ENCODE results near the gene ABCA7. TPM values are rescaled to one million over a fixed set of nuclear protein-coding genes. Genes with fewer than 3 reads are reported as not detected.

Gene ABCA7
- total RNA-seq, 1 donor from 2014 or later = 110 TPM

DNA sequence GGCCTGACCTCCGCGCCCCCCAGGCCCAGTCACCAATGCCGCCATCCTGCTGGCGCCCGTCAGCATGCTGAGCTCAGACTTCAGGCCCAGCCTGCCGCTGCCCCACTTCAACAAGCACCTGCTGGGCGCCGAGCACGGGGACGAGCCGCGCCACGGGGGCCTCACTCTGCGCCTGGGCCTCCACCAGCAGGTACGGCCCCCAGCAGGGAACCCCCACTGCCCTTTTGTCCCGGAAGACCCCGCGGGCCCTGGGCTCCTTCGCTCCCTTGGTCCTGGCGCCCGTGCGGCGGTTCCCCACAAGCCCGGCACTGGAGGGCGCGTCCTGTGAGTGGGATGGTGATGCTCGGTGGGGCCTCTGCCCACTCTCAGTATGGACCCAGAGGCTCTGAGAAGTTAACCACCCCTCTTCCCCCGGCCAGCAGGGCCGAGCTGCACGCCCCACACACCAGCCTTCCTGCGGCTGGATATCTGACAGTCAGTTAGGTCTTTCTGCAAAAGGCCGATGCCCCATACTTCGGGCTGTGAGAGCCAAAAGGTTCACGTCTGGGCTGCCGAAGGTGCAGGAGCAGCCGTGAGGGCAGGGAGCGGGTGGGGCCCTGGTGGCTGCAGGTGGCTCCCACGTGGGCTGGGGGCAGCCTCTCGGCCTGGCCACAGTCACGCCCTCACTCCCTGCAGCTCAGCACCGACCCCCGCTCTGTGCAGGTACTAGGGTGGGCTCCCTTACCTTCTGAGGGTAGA lies 47.8 kb upstream of the ABCA7 start:
- Mint-ChIP-seq H3K27ac (ENCODE audit: unreplicated experiment) (no peak overlapping the region), H3K36me3 (ENCODE audit: unreplicated experiment) (no peaks in the 10 kb centered on the region), H3K4me3 (ENCODE audit: unreplicated experiment) (no peak overlapping the region), H3K27me3 (ENCODE audit: unreplicated experiment) (peaks cover 4% of the 10 kb centered on the region), H3K9me3 (ENCODE audit: unreplicated experiment) (peaks cover 3% of the 10 kb centered on the region), H3K4me1 (ENCODE audit: low read depth, unreplicated experiment) (no peaks in the 10 kb centered on the region)
- no peak for TF ChIP-seq CTCF (IDR thresholded peaks at IDR 0.05; ENCODE audit: partially characterized antibody, unreplicated experiment)
- no peak for DNase-seq

- H3K4me1 Mint-ChIP-seq (ENCODE audit: low read depth, unreplicated experiment) = no peaks in the 10 kb centered on the region
- H3K27me3 Mint-ChIP-seq (ENCODE audit: unreplicated experiment) = peaks cover 5% of the 10 kb centered on the region
- no peak for DNase-seq
- H3K36me3 Mint-ChIP-seq (ENCODE audit: unreplicated experiment) = no peaks in the 10 kb centered on the region
- TF ChIP-seq CTCF (IDR thresholded peaks at IDR 0.05; ENCODE audit: partially characterized antibody, unreplicated experiment) = no peak
- H3K9me3 Mint-ChIP-seq (ENCODE audit: unreplicated experiment) = peaks cover 3% of the 10 kb centered on the region
- H3K4me3 Mint-ChIP-seq (ENCODE audit: unreplicated experiment) = no peak overlapping the region
- no peak overlapping the region for H3K27ac Mint-ChIP-seq (ENCODE audit: unreplicated experiment)
These were observed 47.2 kb upstream of the ABCA7 start for GRCh38 chr19:992670-993055.

DNA sequence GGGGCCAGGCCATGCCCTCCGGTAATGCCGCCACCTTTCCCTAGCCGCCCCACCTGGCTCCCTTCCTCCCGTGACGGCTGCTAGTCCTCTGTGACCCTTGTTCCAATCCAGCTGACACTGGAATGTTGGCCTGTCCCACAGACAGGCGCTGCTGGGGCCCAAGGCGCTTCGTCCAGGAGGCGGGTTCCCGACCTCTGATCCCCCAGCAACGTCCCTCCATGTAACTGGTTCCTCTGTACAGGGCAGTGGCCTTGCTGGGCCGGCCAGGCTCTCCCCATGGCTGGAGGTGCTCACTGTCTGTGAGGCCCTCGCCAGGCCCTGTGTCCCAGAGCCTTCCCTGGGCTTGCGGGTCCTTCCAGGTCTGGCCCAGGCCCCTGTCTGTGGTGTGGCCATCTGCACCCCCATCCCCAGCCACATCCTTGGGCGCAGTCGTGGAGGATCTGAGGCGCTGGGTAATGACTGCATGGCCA lies 46.5 kb upstream of the ABCA7 start:
- H3K27me3 Mint-ChIP-seq (ENCODE audit: unreplicated experiment) = peaks cover 9% of the 10 kb centered on the region
- DNase-seq = no peak
- H3K27ac Mint-ChIP-seq (ENCODE audit: unreplicated experiment) = no peak overlapping the region
- no peak overlapping the region for H3K4me3 Mint-ChIP-seq (ENCODE audit: unreplicated experiment)
- no peaks in the 10 kb centered on the region for H3K36me3 Mint-ChIP-seq (ENCODE audit: unreplicated experiment)
- TF ChIP-seq CTCF (IDR thresholded peaks at IDR 0.05; ENCODE audit: partially characterized antibody, unreplicated experiment) = no peak
- no peaks in the 10 kb centered on the region for H3K4me1 Mint-ChIP-seq (ENCODE audit: low read depth, unreplicated experiment)
- peaks cover 3% of the 10 kb centered on the region for H3K9me3 Mint-ChIP-seq (ENCODE audit: unreplicated experiment)

GRCh38 chr19:993831-994393 lies 46.0 kb upstream of the ABCA7 start:
- DNase-seq = no peak
- Mint-ChIP-seq H3K4me1 (ENCODE audit: low read depth, unreplicated experiment) (peaks cover 2% of the 10 kb centered on the region), H3K27me3 (ENCODE audit: unreplicated experiment) (peaks cover 7% of the 10 kb centered on the region), H3K36me3 (ENCODE audit: unreplicated experiment) (no peaks in the 10 kb centered on the region), H3K27ac (ENCODE audit: unreplicated experiment) (no peak overlapping the region), H3K4me3 (ENCODE audit: unreplicated experiment) (no peak overlapping the region), H3K9me3 (ENCODE audit: unreplicated experiment) (peaks cover 1% of the 10 kb centered on the region)
- no peak for TF ChIP-seq CTCF (IDR thresholded peaks at IDR 0.05; ENCODE audit: partially characterized antibody, unreplicated experiment)

DNA sequence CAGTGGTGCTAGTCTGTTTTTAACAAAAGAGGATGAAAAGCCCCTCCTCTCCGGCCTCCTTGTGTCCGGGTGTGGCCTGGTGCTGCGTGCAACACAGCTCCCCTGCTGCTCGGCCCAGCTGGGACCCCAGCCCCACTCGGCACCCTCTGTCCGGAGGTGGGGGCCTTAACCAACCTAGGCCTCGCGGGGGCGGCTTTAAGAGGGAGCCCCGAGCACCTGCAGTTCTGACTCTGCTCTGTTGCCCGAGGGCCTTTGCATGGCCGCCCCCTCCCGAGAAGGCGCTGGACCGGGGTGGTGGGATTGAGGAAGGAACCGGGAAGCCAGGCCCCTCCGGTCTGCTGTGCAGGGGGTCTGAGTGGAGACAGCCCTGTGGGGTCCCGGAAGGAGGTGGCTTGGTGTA lies 45.4 kb upstream of the ABCA7 start:
- TF ChIP-seq CTCF (IDR thresholded peaks at IDR 0.05; ENCODE audit: partially characterized antibody, unreplicated experiment) = no peak
- no peak overlapping the region for H3K4me3 Mint-ChIP-seq (ENCODE audit: unreplicated experiment)
- peaks cover 3% of the 10 kb centered on the region for H3K9me3 Mint-ChIP-seq (ENCODE audit: unreplicated experiment)
- DNase-seq = no peak
- H3K27me3 Mint-ChIP-seq (ENCODE audit: unreplicated experiment) = peaks cover 11% of the 10 kb centered on the region
- H3K27ac Mint-ChIP-seq (ENCODE audit: unreplicated experiment) = no peak overlapping the region
- H3K36me3 Mint-ChIP-seq (ENCODE audit: unreplicated experiment) = no peaks in the 10 kb centered on the region
- H3K4me1 Mint-ChIP-seq (ENCODE audit: low read depth, unreplicated experiment) = peaks cover 3% of the 10 kb centered on the region
